ENCODE data around the gene PLCH2. TPM values are rescaled to one million over a fixed set of nuclear protein-coding genes. Genes with fewer than 3 reads are reported as not detected.

Gene PLCH2
- total and polyA plus RNA-seq, 2 of the 13 experiments (the other 11 are each of a cell fraction or from before 2014, with no cell fraction given) = 0.15 to 0.67 TPM

DNA sequence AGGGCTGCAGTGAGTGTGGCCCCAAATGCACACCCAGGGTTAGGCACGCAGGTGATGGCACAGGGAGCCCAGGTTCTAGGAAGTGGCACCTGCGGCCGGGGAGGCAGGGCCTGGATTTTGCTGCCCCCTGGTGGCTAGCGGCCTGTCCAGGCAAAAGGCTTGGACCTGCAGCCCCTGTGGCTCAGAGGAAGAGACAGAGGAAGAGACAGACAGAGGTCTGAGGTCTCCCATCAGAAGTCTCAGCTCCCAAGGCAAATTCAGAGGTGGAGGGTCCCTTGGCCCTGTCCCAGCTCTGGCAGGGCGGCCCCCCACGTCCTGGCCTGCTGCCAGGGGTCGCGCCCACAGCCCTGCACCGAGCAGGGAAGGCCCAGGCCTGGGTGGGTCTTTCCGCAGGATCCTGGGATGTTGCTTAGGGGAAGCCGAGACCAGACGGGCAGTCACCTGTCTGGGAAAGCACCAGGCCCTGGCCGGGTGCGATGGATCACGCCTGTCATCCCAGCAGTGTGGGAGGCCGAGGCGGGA, 72.0 kb downstream of the PLCH2 start (continued):
- 0 out of 2 replicates have a peak, but pooled peaks have one; percentile 41 for TF ChIP-seq ZNF761 (CRISPR knock-in tag; conservative IDR thresholded peaks at IDR 0.05)
- 0 out of 2 replicates have a peak, but pooled peaks have one; percentile 16 for TF ChIP-seq ZNF317 (CRISPR knock-in tag; IDR thresholded peaks at IDR 0.05)
- TF ChIP-seq ZNF720 (CRISPR knock-in tag; IDR thresholded peaks at IDR 0.05) = no peak
- TF ChIP-seq, protein P1, sequence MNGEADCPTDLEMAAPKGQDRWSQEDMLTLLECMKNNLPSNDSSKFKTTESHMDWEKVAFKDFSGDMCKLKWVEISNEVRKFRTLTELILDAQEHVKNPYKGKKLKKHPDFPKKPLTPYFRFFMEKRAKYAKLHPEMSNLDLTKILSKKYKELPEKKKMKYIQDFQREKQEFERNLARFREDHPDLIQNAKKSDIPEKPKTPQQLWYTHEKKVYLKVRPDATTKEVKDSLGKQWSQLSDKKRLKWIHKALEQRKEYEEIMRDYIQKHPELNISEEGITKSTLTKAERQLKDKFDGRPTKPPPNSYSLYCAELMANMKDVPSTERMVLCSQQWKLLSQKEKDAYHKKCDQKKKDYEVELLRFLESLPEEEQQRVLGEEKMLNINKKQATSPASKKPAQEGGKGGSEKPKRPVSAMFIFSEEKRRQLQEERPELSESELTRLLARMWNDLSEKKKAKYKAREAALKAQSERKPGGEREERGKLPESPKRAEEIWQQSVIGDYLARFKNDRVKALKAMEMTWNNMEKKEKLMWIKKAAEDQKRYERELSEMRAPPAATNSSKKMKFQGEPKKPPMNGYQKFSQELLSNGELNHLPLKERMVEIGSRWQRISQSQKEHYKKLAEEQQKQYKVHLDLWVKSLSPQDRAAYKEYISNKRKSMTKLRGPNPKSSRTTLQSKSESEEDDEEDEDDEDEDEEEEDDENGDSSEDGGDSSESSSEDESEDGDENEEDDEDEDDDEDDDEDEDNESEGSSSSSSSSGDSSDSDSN (CRISPR knock-in tag; IDR thresholded peaks at IDR 0.05) = peak; percentile 64
- TF ChIP-seq, protein P2, sequence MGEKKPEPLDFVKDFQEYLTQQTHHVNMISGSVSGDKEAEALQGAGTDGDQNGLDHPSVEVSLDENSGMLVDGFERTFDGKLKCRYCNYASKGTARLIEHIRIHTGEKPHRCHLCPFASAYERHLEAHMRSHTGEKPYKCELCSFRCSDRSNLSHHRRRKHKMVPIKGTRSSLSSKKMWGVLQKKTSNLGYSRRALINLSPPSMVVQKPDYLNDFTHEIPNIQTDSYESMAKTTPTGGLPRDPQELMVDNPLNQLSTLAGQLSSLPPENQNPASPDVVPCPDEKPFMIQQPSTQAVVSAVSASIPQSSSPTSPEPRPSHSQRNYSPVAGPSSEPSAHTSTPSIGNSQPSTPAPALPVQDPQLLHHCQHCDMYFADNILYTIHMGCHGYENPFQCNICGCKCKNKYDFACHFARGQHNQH (CRISPR knock-in tag; IDR thresholded peaks at IDR 0.05) = 0 out of 2 replicates have a peak, but pooled peaks have one; percentile 4
- TF ChIP-seq ZFP90 (CRISPR knock-in tag; IDR thresholded peaks at IDR 0.05; ENCODE audit: borderline replicate concordance) = no peak
- peak; percentile 40 for TF ChIP-seq SKI (IDR thresholded peaks at IDR 0.05; ENCODE audit: partially characterized antibody)
- peak; percentile 52; the same call in 1 of the 2 replicates for TF ChIP-seq SAP130 (CRISPR knock-in tag; IDR thresholded peaks at IDR 0.05; ENCODE audit: low read depth)
- TF ChIP-seq ZSCAN21 (CRISPR knock-in tag; IDR thresholded peaks at IDR 0.05; ENCODE audit: borderline replicate concordance) = peak; percentile 40; the same call in 1 of the 2 replicates
- TF ChIP-seq ZNF572 (CRISPR knock-in tag; IDR thresholded peaks at IDR 0.05) = 0 out of 2 replicates have a peak, but pooled peaks have one; percentile 57
- 0 out of 2 replicates have a peak, but pooled peaks have one; percentile 46 for TF ChIP-seq ZNF678 (CRISPR knock-in tag; IDR thresholded peaks at IDR 0.05)
- TF ChIP-seq RAD21 (CRISPR knock-in tag; IDR thresholded peaks at IDR 0.05) = peak; percentile 88
- TF ChIP-seq ARNTL (CRISPR knock-in tag; IDR thresholded peaks at IDR 0.05) = peak; percentile 71
- TF ChIP-seq FLYWCH1 (CRISPR knock-in tag; IDR thresholded peaks at IDR 0.05) = no peak
- no peak for TF ChIP-seq MTA1 (CRISPR knock-in tag; IDR thresholded peaks at IDR 0.05; ENCODE audit: borderline replicate concordance)
- peak; percentile 89 for TF ChIP-seq STAG1 (CRISPR knock-in tag; IDR thresholded peaks at IDR 0.05)
- TF ChIP-seq, protein P3, sequence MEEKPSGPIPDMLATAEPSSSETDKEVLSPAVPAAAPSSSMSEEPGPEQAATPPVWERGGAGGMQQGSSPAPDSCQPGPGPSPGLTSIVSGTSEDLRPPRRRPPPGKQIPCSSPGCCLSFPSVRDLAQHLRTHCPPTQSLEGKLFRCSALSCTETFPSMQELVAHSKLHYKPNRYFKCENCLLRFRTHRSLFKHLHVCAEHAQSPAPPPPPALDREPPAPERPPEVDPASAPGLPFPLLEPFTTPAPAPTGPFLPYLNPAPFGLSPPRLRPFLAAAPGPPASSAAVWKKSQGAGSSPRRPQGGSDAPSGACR (CRISPR knock-in tag; IDR thresholded peaks at IDR 0.05) = no peak
- TF ChIP-seq, protein P4, sequence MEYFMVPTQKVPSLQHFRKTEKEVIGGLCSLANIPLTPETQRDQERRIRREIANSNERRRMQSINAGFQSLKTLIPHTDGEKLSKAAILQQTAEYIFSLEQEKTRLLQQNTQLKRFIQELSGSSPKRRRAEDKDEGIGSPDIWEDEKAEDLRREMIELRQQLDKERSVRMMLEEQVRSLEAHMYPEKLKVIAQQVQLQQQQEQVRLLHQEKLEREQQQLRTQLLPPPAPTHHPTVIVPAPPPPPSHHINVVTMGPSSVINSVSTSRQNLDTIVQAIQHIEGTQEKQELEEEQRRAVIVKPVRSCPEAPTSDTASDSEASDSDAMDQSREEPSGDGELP (IDR thresholded peaks at IDR 0.05; ENCODE audit: borderline replicate concordance, low read depth) = 0 out of 2 replicates have a peak, but pooled peaks have one; percentile 9
- TF ChIP-seq, protein P5, sequence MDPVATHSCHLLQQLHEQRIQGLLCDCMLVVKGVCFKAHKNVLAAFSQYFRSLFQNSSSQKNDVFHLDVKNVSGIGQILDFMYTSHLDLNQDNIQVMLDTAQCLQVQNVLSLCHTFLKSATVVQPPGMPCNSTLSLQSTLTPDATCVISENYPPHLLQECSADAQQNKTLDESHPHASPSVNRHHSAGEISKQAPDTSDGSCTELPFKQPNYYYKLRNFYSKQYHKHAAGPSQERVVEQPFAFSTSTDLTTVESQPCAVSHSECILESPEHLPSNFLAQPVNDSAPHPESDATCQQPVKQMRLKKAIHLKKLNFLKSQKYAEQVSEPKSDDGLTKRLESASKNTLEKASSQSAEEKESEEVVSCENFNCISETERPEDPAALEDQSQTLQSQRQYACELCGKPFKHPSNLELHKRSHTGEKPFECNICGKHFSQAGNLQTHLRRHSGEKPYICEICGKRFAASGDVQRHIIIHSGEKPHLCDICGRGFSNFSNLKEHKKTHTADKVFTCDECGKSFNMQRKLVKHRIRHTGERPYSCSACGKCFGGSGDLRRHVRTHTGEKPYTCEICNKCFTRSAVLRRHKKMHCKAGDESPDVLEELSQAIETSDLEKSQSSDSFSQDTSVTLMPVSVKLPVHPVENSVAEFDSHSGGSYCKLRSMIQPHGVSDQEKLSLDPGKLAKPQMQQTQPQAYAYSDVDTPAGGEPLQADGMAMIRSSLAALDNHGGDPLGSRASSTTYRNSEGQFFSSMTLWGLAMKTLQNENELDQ (CRISPR knock-in tag; IDR thresholded peaks at IDR 0.05; ENCODE audit: borderline replicate concordance) = no peak
- TF ChIP-seq NFKBIZ (CRISPR knock-in tag; IDR thresholded peaks at IDR 0.05) = 0 out of 2 replicates have a peak, but pooled peaks have one; percentile 19
- TF ChIP-seq SNAI1 (CRISPR knock-in tag; IDR thresholded peaks at IDR 0.05; ENCODE audit: borderline replicate concordance) = 0 out of 2 replicates have a peak, but pooled peaks have one; percentile 18
- 0 out of 2 replicates have a peak, but pooled peaks have one; percentile 64 for TF ChIP-seq ZNF34 (CRISPR knock-in tag; IDR thresholded peaks at IDR 0.05; ENCODE audit: borderline replicate concordance)
- TF ChIP-seq HNRNPL (IDR thresholded peaks at IDR 0.05; ENCODE audit: low read depth, low read length) = 0 out of 2 replicates have a peak, but pooled peaks have one; percentile 71

All from HepG2 (cell line).